GM23338 (cell line): ENCODE measurements around the gene DOCK3. TPM values are rescaled to one million over a fixed set of nuclear protein-coding genes. Genes with fewer than 3 reads are reported as not detected.
"Not testable (repeated sequence)": the region's sequence is repeated elsewhere in the genome, so short reads cannot be mapped to it uniquely, and the experiment has no call there.

Experiments used
- ATAC-seq: fragments of 200-7000 bp; cut with Tn5 transposase; 3 replicates; pipeline ENCODE4 v1.9.1; 2020
- DNase-seq: peaks from one replicate; pipeline ENCODE4 v3.0.0-alpha.2; 2015; ENCODE audit warnings: low spot score
- H2AFZ ChIP-seq: fragments of 200-600 bp; sonication (generic); 2 replicates; pipeline ENCODE4 v1.8.0; 2016; ENCODE audit warnings: antibody characterized with exemption, mild to moderate bottlenecking, moderate library complexity
- H3F3A ChIP-seq: fragments of 200-600 bp; sonication (generic); replicated peaks from 2 replicates; pipeline ENCODE4 v1.8.0; 2017; ENCODE audit warnings: antibody characterized with exemption, mixed run types, low read depth
- H3K27ac ChIP-seq: fragments of 200-600 bp; sonication (generic); 2 replicates; pipeline ENCODE4 v1.6.1; 2016; ENCODE audit warnings: low read depth
- H3K27me3 ChIP-seq: fragments of 200-600 bp; sonication (generic); 2 replicates; pipeline ENCODE4 v1.8.0; 2016; ENCODE audit warnings: mild to moderate bottlenecking, mixed run types, moderate library complexity; ENCODE audit not compliant: insufficient read depth
- H3K36me3 ChIP-seq: fragments of 200-600 bp; sonication (generic); 2 replicates; pipeline ENCODE4 v1.8.0; 2016; ENCODE audit warnings: mild to moderate bottlenecking; ENCODE audit not compliant: insufficient read depth
- H3K4me1 ChIP-seq: fragments of 200-600 bp; sonication (generic); 2 replicates; pipeline ENCODE4 v1.8.0; 2016; ENCODE audit warnings: mild to moderate bottlenecking, moderate library complexity; ENCODE audit not compliant: insufficient read depth
- H3K4me2 ChIP-seq: fragments of 200-600 bp; sonication (generic); 2 replicates; pipeline ENCODE4 v1.7.1; 2017; ENCODE audit warnings: mixed run types
- H3K4me3 ChIP-seq: fragments of 200-600 bp; sonication (generic); 2 replicates; pipeline ENCODE4 v1.6.1; 2016; ENCODE audit warnings: mixed run types
- H3K79me2 ChIP-seq: fragments of 200-600 bp; sonication (generic); replicated peaks from 2 replicates; pipeline ENCODE4 v1.8.0; 2017; ENCODE audit warnings: mild to moderate bottlenecking; ENCODE audit not compliant: insufficient read depth
- H3K9me2 ChIP-seq: fragments of 200-600 bp; sonication (generic); 2 replicates; pipeline ENCODE4 v1.8.0; 2017; ENCODE audit not compliant: insufficient read depth
- H4K20me1 ChIP-seq: fragments of 200-600 bp; sonication (generic); replicated peaks from 2 replicates; pipeline ENCODE4 v1.8.0; 2017; ENCODE audit warnings: mild to moderate bottlenecking; ENCODE audit not compliant: insufficient read depth
- H3K27ac Mint-ChIP-seq: 2 replicates; pipeline ENCODE4 v1.8.0; 2020; ENCODE audit warnings: inconsistent platforms, mild to moderate bottlenecking, moderate library complexity, mixed read lengths
- H3K27me3 Mint-ChIP-seq: 3 replicates; pipeline ENCODE4 v1.8.0; 2022; ENCODE audit warnings: low read depth, mild to moderate bottlenecking, moderate library complexity, mixed read lengths, inconsistent platforms; ENCODE audit not compliant: insufficient read depth, poor library complexity
- H3K36me3 Mint-ChIP-seq: 3 replicates; pipeline ENCODE4 v1.8.0; 2021; ENCODE audit warnings: low read depth, mild to moderate bottlenecking, inconsistent platforms, moderate library complexity, mixed read lengths
- H3K4me1 Mint-ChIP-seq: 3 replicates; pipeline ENCODE4 v1.8.0; 2020; ENCODE audit warnings: mild to moderate bottlenecking, inconsistent platforms, mixed read lengths
- H3K4me3 Mint-ChIP-seq: 3 replicates; pipeline ENCODE4 v1.8.0; 2021; ENCODE audit warnings: moderate library complexity, mild to moderate bottlenecking, inconsistent platforms, mixed read lengths
- H3K9me3 Mint-ChIP-seq: 3 replicates; pipeline ENCODE4 v1.8.0; 2020; ENCODE audit warnings: moderate library complexity, mild to moderate bottlenecking, inconsistent platforms, mixed read lengths
- STAT1 ChIP-seq: IDR thresholded peaks from one replicate; pipeline ENCODE4 v1.6.1; 2016; ENCODE audit warnings: antibody characterized with exemption; ENCODE audit not compliant: unreplicated experiment
- ZNF331 ChIP-seq: fragments of 250-450 bp; sonication (Bioruptor Pico); IDR thresholded peaks from 2 replicates; pipeline ENCODE4 v1.5.0; 2020; ENCODE audit warnings: low read depth, mild to moderate bottlenecking, moderate library complexity
- polyA plus RNA-seq: library from polyadenylated mRNA; unstranded; fragments of >200 nt; fragmentation: Nextera tagmentation; extraction: Ambion mirVana; gene quantifications from 2 replicates; pipeline ENCODE4 v1.2.1, GENCODE V29; 2016
- total RNA-seq: library from RNA; depleted of rRNA; stranded (reverse); fragments of >200 nt; shearing (Covaris generic); gene quantifications from 2 replicates; pipeline ENCODE4 v1.2.3, GENCODE V29; 2014
- TF ChIP-seq, protein P1 (sequence below): IDR thresholded peaks from 2 replicates; pipeline ENCODE4 v1.6.1; 2016; ENCODE audit warnings: antibody characterized with exemption
- TF ChIP-seq, protein P2 (sequence below): fragments of 250-450 bp; sonication (Bioruptor Pico); IDR thresholded peaks from 2 replicates; pipeline ENCODE4 v1.5.0; 2020; ENCODE audit warnings: mild to moderate bottlenecking, moderate library complexity

The DOCK3 gene
- total and polyA plus RNA-seq, 2 experiments from 2014 or later: 2.4 to 5.6 TPM

DNA sequence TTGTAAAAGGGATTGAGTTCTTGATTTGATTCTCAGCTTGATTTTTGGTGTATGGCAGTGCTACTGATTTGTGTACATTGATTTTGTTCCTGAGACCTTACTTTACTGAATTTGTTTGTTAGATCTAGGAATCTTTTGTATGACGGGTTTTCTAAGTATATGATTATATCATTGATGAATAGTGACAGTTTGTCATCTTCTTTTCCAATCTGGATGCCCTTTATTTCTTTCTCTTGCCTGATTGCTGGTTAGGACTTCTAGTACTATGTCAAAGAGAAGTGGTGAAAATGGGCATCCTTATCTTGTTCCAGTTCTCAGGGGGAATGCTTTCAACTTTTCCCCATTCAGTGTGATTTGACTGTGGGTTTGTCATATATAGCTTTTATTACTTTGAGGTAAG, 103.0 kb downstream of the DOCK3 start:
- Mint-ChIP-seq H3K27me3 (no peaks in the 10 kb centered on the region), H3K4me3 (no peak overlapping the region), H3K9me3 (peaks cover 9% of the 10 kb centered on the region), H3K27ac (no peak overlapping the region), H3K4me1 (no peaks in the 10 kb centered on the region), H3K36me3 (peaks cover 8% of the 10 kb centered on the region; the same call in 2 of the 3 replicates)
- Histone ChIP-seq H3K4me3 (no peak overlapping the region), H3K4me2 (no peak overlapping the region), H2AFZ (no peak overlapping the region), H3K36me3 (peaks cover 4% of the 10 kb centered on the region; the same call in 1 of the 2 replicates), H3F3A (no peaks in the 10 kb centered on the region), H3K27me3 (no peaks in the 10 kb centered on the region), H3K4me1 (no peaks in the 10 kb centered on the region; the same call in 1 of the 2 replicates), H3K9me2 (peaks cover 3% of the 10 kb centered on the region; the same call in 1 of the 2 replicates), H4K20me1 (no peaks in the 10 kb centered on the region), H3K27ac (no peak overlapping the region), H3K79me2 (peaks cover 18% of the 10 kb centered on the region; the same call in 1 of the 2 replicates)
- no peak for ATAC-seq
- no peak for DNase-seq
- TF ChIP-seq, protein P1, sequence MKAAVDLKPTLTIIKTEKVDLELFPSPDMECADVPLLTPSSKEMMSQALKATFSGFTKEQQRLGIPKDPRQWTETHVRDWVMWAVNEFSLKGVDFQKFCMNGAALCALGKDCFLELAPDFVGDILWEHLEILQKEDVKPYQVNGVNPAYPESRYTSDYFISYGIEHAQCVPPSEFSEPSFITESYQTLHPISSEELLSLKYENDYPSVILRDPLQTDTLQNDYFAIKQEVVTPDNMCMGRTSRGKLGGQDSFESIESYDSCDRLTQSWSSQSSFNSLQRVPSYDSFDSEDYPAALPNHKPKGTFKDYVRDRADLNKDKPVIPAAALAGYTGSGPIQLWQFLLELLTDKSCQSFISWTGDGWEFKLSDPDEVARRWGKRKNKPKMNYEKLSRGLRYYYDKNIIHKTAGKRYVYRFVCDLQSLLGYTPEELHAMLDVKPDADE: no peak
- no peak for TF ChIP-seq STAT1

DNA sequence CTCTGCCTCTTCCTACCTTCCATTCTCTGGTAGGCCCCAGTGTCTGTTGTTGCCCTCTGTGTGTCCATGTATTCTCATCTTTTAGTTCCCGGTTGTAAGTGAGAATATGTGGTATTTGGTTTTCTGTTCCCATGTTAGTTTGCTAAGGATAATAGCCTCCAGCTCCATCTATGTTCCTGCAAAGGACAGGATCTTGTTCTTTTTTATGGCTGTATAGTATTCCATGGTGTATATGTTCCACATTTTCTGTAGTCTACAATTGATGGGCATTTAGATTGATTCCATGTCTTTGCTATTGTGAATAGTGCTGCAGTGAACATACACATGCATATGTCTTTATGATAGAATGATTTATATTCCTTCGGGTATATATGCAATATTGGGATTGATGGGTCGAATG, 107.0 kb downstream of the DOCK3 start:
- ATAC-seq: not testable (repeated sequence)

DNA sequence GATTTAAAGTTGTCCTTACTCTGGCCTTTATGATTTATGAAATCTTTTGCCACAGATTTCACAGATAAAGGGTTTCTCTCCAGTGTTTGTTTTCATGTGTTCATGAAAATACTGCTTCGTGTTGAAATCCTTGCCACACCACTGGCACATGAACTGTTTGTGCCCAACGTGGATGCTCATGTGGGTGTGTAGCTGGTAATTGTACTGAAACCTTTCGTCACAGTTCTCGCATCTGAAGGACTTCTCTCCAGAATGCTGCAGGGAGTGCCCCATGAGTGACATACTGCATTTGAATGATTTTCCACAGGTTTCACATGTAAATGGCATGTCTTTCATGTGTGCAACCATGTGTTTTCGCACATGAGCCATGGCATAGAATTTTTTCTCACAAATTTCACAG, 111.9 kb downstream of the DOCK3 start:
- no peak overlapping the region for H3K4me3 ChIP-seq
- H4K20me1 ChIP-seq: no peaks in the 10 kb centered on the region
- peaks cover 11% of the 10 kb centered on the region for H3K79me2 ChIP-seq
- TF ChIP-seq, protein P2, sequence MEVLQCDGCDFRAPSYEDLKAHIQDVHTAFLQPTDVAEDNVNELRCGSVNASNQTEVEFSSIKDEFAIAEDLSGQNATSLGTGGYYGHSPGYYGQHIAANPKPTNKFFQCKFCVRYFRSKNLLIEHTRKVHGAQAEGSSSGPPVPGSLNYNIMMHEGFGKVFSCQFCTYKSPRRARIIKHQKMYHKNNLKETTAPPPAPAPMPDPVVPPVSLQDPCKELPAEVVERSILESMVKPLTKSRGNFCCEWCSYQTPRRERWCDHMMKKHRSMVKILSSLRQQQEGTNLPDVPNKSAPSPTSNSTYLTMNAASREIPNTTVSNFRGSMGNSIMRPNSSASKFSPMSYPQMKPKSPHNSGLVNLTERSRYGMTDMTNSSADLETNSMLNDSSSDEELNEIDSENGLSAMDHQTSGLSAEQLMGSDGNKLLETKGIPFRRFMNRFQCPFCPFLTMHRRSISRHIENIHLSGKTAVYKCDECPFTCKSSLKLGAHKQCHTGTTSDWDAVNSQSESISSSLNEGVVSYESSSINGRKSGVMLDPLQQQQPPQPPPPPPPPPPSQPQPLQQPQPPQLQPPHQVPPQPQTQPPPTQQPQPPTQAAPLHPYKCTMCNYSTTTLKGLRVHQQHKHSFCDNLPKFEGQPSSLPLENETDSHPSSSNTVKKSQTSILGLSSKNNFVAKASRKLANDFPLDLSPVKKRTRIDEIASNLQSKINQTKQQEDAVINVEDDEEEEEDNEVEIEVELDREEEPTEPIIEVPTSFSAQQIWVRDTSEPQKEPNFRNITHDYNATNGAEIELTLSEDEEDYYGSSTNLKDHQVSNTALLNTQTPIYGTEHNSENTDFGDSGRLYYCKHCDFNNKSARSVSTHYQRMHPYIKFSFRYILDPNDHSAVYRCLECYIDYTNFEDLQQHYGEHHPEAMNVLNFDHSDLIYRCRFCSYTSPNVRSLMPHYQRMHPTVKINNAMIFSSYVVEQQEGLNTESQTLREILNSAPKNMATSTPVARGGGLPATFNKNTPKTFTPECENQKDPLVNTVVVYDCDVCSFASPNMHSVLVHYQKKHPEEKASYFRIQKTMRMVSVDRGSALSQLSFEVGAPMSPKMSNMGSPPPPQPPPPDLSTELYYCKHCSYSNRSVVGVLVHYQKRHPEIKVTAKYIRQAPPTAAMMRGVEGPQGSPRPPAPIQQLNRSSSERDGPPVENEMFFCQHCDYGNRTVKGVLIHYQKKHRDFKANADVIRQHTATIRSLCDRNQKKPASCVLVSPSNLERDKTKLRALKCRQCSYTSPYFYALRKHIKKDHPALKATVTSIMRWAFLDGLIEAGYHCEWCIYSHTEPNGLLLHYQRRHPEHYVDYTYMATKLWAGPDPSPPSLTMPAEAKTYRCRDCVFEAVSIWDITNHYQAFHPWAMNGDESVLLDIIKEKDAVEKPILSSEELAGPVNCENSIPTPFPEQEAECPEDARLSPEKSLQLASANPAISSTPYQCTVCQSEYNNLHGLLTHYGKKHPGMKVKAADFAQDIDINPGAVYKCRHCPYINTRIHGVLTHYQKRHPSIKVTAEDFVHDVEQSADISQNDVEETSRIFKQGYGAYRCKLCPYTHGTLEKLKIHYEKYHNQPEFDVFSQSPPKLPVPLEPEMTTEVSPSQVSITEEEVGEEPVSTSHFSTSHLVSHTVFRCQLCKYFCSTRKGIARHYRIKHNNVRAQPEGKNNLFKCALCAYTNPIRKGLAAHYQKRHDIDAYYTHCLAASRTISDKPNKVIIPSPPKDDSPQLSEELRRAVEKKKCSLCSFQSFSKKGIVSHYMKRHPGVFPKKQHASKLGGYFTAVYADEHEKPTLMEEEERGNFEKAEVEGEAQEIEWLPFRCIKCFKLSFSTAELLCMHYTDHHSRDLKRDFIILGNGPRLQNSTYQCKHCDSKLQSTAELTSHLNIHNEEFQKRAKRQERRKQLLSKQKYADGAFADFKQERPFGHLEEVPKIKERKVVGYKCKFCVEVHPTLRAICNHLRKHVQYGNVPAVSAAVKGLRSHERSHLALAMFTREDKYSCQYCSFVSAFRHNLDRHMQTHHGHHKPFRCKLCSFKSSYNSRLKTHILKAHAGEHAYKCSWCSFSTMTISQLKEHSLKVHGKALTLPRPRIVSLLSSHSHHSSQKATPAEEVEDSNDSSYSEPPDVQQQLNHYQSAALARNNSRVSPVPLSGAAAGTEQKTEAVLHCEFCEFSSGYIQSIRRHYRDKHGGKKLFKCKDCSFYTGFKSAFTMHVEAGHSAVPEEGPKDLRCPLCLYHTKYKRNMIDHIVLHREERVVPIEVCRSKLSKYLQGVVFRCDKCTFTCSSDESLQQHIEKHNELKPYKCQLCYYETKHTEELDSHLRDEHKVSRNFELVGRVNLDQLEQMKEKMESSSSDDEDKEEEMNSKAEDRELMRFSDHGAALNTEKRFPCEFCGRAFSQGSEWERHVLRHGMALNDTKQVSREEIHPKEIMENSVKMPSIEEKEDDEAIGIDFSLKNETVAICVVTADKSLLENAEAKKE (CRISPR knock-in tag): no peak
- no peak for TF ChIP-seq ZNF331 (CRISPR knock-in tag)
- TF ChIP-seq STAT1: no peak
- DNase-seq: no peak
- Mint-ChIP-seq H3K4me3 (no peak overlapping the region), H3K27me3 (no peaks in the 10 kb centered on the region), H3K36me3 (peaks cover 31% of the 10 kb centered on the region), H3K27ac (no peak overlapping the region), H3K9me3 (peaks cover 28% of the 10 kb centered on the region), H3K4me1 (peaks cover 10% of the 10 kb centered on the region)
- H3K36me3 ChIP-seq: peaks cover 7% of the 10 kb centered on the region; the same call in 1 of the 2 replicates
- no peaks in the 10 kb centered on the region for H3F3A ChIP-seq
- H2AFZ ChIP-seq: no peak overlapping the region
- peaks cover 2% of the 10 kb centered on the region; the same call in 1 of the 2 replicates for H3K9me2 ChIP-seq
- no peak overlapping the region for H3K4me2 ChIP-seq
- H3K4me1 ChIP-seq: peaks cover 18% of the 10 kb centered on the region; the same call in 1 of the 2 replicates
- H3K27ac ChIP-seq: no peak overlapping the region
- no peak for ATAC-seq
- H3K27me3 ChIP-seq: no peaks in the 10 kb centered on the region

More for the DNA sequence above, 107.0 kb downstream of the DOCK3 start:
- H4K20me1 ChIP-seq, H3K27me3 ChIP-seq, H3K4me3 Mint-ChIP-seq, H3K27ac Mint-ChIP-seq, H3K4me1 Mint-ChIP-seq, H3K4me3 ChIP-seq, H3K27ac ChIP-seq, H3K4me2 ChIP-seq, DNase-seq, H3F3A ChIP-seq, H3K4me1 ChIP-seq, H3K27me3 Mint-ChIP-seq, H2AFZ ChIP-seq, H3K9me2 ChIP-seq, H3K36me3 ChIP-seq: not testable (repeated sequence)
- Mint-ChIP-seq H3K9me3 (peaks cover 28% of the 10 kb centered on the region), H3K36me3 (peaks cover 32% of the 10 kb centered on the region)
- H3K79me2 ChIP-seq: peaks cover 14% of the 10 kb centered on the region; the same call in 1 of the 2 replicates
